GM18517 (cell line): Measurements from ENCODE around the gene ATP1B1.
"Not testable (repeated sequence)": the region's sequence is repeated elsewhere in the genome, so short reads cannot be mapped to it uniquely, and the experiment has no call there.

Experiments used
- ATAC-seq: cut with Tn5 transposase; IDR thresholded peaks from one replicate; pipeline ENCODE4 v1.9.1; 2021; ENCODE audit warnings: mild to moderate bottlenecking, moderate library complexity; ENCODE audit not compliant: unreplicated experiment

Gene ATP1B1

GRCh38 chr1:169113613-169114119 lies 7.2 kb downstream of the ATP1B1 start:
- no peak for ATAC-seq

- ATAC-seq = peak; percentile 56
These were observed 9.5 kb downstream of the ATP1B1 start for GRCh38 chr1:169115891-169116585.

- no peak for ATAC-seq
These were observed 10.5 kb downstream of the ATP1B1 start for GRCh38 chr1:169117014-169117413.

GRCh38 chr1:169117599-169117998 lies 11.1 kb downstream of the ATP1B1 start:
- ATAC-seq = no peak

- no peak for ATAC-seq
These were observed 11.7 kb downstream of the ATP1B1 start for GRCh38 chr1:169118227-169118626.

GRCh38 chr1:169119405-169119804 lies 12.9 kb downstream of the ATP1B1 start:
- no peak for ATAC-seq

- no peak for ATAC-seq
These were observed 13.6 kb downstream of the ATP1B1 start for GRCh38 chr1:169120066-169120465.

GRCh38 chr1:169121146-169121923 lies 14.8 kb downstream of the ATP1B1 start:
- no peak for ATAC-seq

- peak; percentile 59 for ATAC-seq
These were observed 16.5 kb downstream of the ATP1B1 start for GRCh38 chr1:169122976-169123375.

GRCh38 chr1:169124459-169124858 lies 18.0 kb downstream of the ATP1B1 start:
- no peak for ATAC-seq

GRCh38 chr1:169125597-169125996 lies 19.1 kb downstream of the ATP1B1 start:
- ATAC-seq = not testable (repeated sequence)

- no peak for ATAC-seq
These were observed 19.8 kb downstream of the ATP1B1 start for GRCh38 chr1:169126335-169126734.

- no peak for ATAC-seq
These were observed 20.8 kb downstream of the ATP1B1 start for GRCh38 chr1:169127305-169127704.

- ATAC-seq = no peak
These were observed 22.1 kb downstream of the ATP1B1 start for GRCh38 chr1:169128562-169128961.

GRCh38 chr1:169129109-169129784 lies 22.8 kb downstream of the ATP1B1 start:
- no peak for ATAC-seq

GRCh38 chr1:169130683-169131082 lies 24.2 kb downstream of the ATP1B1 start:
- no peak for ATAC-seq

GRCh38 chr1:169132512-169133227 lies 26.2 kb downstream of the ATP1B1 start:
- ATAC-seq = no peak

- ATAC-seq = no peak
These were observed 26.7 kb downstream of the ATP1B1 start for GRCh38 chr1:169133228-169133576.

- no peak for ATAC-seq
These were observed 27.5 kb downstream of the ATP1B1 start for GRCh38 chr1:169133801-169134502.

GRCh38 chr1:169137357-169137756 lies 30.9 kb downstream of the ATP1B1 start:
- ATAC-seq = no peak
